Breast epithelium (tissue), 4 donors: ENCODE results near the gene ME3. TPM values are rescaled to one million over a fixed set of nuclear protein-coding genes. Genes with fewer than 3 reads are reported as not detected.

Experiments
- DNase-seq, 2 donors: peaks; one replicate each; pipeline ENCODE4 v3.0.0-alpha.2; 2019; ENCODE audit warnings: low spot score in 2 of 2
- H3K27ac ChIP-seq, 2 donors: fragments of 200-600 bp; sonication (generic) in 1 of 2; one replicate each; pipeline ENCODE4 v1.5.1; 2016 to 2019; ENCODE audit warnings: mild to moderate bottlenecking in 1 of 2
- H3K27me3 ChIP-seq, 2 donors: fragments of 200-600 bp; sonication (generic) in 1 of 2; one replicate each; pipeline versions ENCODE4 v1.5.1 to v1.6.0; 2017 to 2019; ENCODE audit warnings: control low read depth in 1 of 2, mild to moderate bottlenecking in 1 of 2
- H3K36me3 ChIP-seq: fragments of 200-600 bp; one replicate; pipeline ENCODE4 v1.5.1; 2019
- H3K4me1 ChIP-seq, 2 donors: fragments of 200-600 bp; sonication (generic); one replicate each; pipeline ENCODE4 v1.5.1; 2016 to 2019; ENCODE audit warnings: control low read depth in 1 of 2
- H3K4me3 ChIP-seq, 3 donors: fragments of 200-600 bp; sonication (generic); 1 replicate in 2 of 3; 2 replicates in 1 of 3; pipeline ENCODE4 v1.5.1; 2016 to 2019; ENCODE audit warnings: mild to moderate bottlenecking in 3 of 3, moderate library complexity in 2 of 3
- H3K9me3 ChIP-seq, 2 donors: fragments of 200-600 bp; sonication (generic) in 1 of 2; one replicate each; pipeline ENCODE4 v1.5.1; 2016 to 2019; ENCODE audit warnings: control low read depth in 1 of 2
- CTCF ChIP-seq, 3 donors: fragments of 450-650 bp; IDR thresholded peaks; one replicate each; pipeline ENCODE4 v1.5.1; 2016 to 2017; ENCODE audit warnings: antibody characterized with exemption in 3 of 3, mild to moderate bottlenecking in 3 of 3, moderate library complexity in 3 of 3
- POLR2A ChIP-seq: fragments of 450-650 bp; IDR thresholded peaks from one replicate; pipeline ENCODE4 v1.6.1; 2016; ENCODE audit warnings: antibody characterized with exemption, mild to moderate bottlenecking, moderate library complexity
- POLR2AphosphoS5 ChIP-seq, 3 donors: sonication (generic); formaldehyde crosslinking; IDR thresholded peaks; one replicate each; pipeline ENCODE4 v1.6.1; 2017; ENCODE audit warnings: antibody characterized with exemption in 3 of 3
- intact Hi-C: fragments of 100-400 bp; cut with DNase I; formaldehyde crosslinking; loops from one replicate; pipeline ENCODE4 v1.15.1; 2023; ENCODE audit warnings: low total_unique reads
- total RNA-seq, 3 donors: library from RNA; depleted of rRNA; stranded (reverse); fragments of >200 nt; gene quantifications; one replicate each; pipeline ENCODE4 v1.1.0, GENCODE V29; 2016

The ME3 gene
- total RNA-seq, 3 donors from 2014 or later, result 53.0 to 68.5 (median 56.3) TPM

- DNase-seq, result no peak
- H3K9me3 ChIP-seq, result no peaks in the 10 kb centered on the region
- H3K36me3 ChIP-seq, result no peaks in the 10 kb centered on the region
- no peak for TF ChIP-seq POLR2A
- no peak for TF ChIP-seq CTCF (IDR thresholded peaks at IDR 0.05)
- TF ChIP-seq POLR2AphosphoS5 (IDR thresholded peaks at IDR 0.05), result no peak
- no peak overlapping the region for H3K4me3 ChIP-seq
- intact Hi-C loops, result no loop called here
- no peaks in the 10 kb centered on the region for H3K4me1 ChIP-seq
- no peak overlapping the region for H3K27ac ChIP-seq
- H3K27me3 ChIP-seq, result no peaks in the 10 kb centered on the region
These were observed 226.1 kb downstream of the ME3 start for GRCh38 chr11:86446163-86446923.

GRCh38 chr11:86444981-86445380 is 227.4 kb downstream of the ME3 start:
- TF ChIP-seq CTCF (IDR thresholded peaks at IDR 0.05), result no peak
- no peak for TF ChIP-seq POLR2A
- no peak for TF ChIP-seq POLR2AphosphoS5 (IDR thresholded peaks at IDR 0.05)
- no peak for DNase-seq
- intact Hi-C loops, result no loop called here
- Histone ChIP-seq H3K9me3 (no peaks in the 10 kb centered on the region), H3K36me3 (no peaks in the 10 kb centered on the region), H3K27ac (no peak overlapping the region), H3K4me1 (no peaks in the 10 kb centered on the region), H3K4me3 (no peak overlapping the region), H3K27me3 (no peaks in the 10 kb centered on the region)

- DNase-seq, result no peak
- no peak overlapping the region for H3K4me3 ChIP-seq
- intact Hi-C loops, result no loop called here
- no peak for TF ChIP-seq POLR2AphosphoS5 (IDR thresholded peaks at IDR 0.05)
- TF ChIP-seq CTCF (IDR thresholded peaks at IDR 0.05), result no peak
- no peak for TF ChIP-seq POLR2A
- no peak overlapping the region for H3K27ac ChIP-seq
- no peaks in the 10 kb centered on the region for H3K27me3 ChIP-seq
- H3K36me3 ChIP-seq, result no peaks in the 10 kb centered on the region
- H3K4me1 ChIP-seq, result no peaks in the 10 kb centered on the region
- no peaks in the 10 kb centered on the region for H3K9me3 ChIP-seq
These were observed 229.0 kb downstream of the ME3 start for GRCh38 chr11:86443415-86443814.

GRCh38 chr11:86442827-86443226 is 229.6 kb downstream of the ME3 start:
- Histone ChIP-seq H3K4me1 (no peaks in the 10 kb centered on the region), H3K27ac (no peak overlapping the region), H3K36me3 (no peaks in the 10 kb centered on the region), H3K4me3 (no peak overlapping the region), H3K27me3 (no peaks in the 10 kb centered on the region), H3K9me3 (no peaks in the 10 kb centered on the region)
- no peak for DNase-seq
- TF ChIP-seq POLR2AphosphoS5 (IDR thresholded peaks at IDR 0.05), result no peak
- no peak for TF ChIP-seq CTCF (IDR thresholded peaks at IDR 0.05)
- no peak for TF ChIP-seq POLR2A
- intact Hi-C loops, result no loop called here

- Histone ChIP-seq H3K9me3 (no peaks in the 10 kb centered on the region), H3K4me1 (no peaks in the 10 kb centered on the region), H3K27me3 (no peaks in the 10 kb centered on the region), H3K4me3 (no peak overlapping the region), H3K36me3 (no peaks in the 10 kb centered on the region), H3K27ac (no peak overlapping the region)
- intact Hi-C loops, result no loop called here
- DNase-seq, result no peak
- TF ChIP-seq CTCF (IDR thresholded peaks at IDR 0.05), result no peak
- TF ChIP-seq POLR2A, result no peak
- no peak for TF ChIP-seq POLR2AphosphoS5 (IDR thresholded peaks at IDR 0.05)
These were observed 230.0 kb downstream of the ME3 start for GRCh38 chr11:86442420-86442819.
